Esophagus muscularis mucosa (tissue), 4 donors: ENCODE measurements around the gene FA2H.

Experiments used
- CTCF ChIP-seq, 3 experiments: fragments of 200-600 bp in 2 of 3; fragments of 450-650 bp in 1 of 3; sonication (generic) in 2 of 3; IDR thresholded peaks; one replicate each; pipeline ENCODE4 v1.5.1; 2017 to 2019; ENCODE audit warnings: antibody characterized with exemption in 3 of 3, mild to moderate bottlenecking in 2 of 3, moderate library complexity in 1 of 3
- EP300 ChIP-seq: sonication (generic); formaldehyde crosslinking; IDR thresholded peaks from one replicate; pipeline ENCODE4 v1.6.1; 2017; ENCODE audit warnings: antibody characterized with exemption
- POLR2A ChIP-seq: fragments of 450-650 bp; IDR thresholded peaks from one replicate; pipeline ENCODE4 v1.6.1; 2017; ENCODE audit warnings: antibody characterized with exemption, moderate library complexity, mild to moderate bottlenecking, low read depth
- POLR2AphosphoS5 ChIP-seq, 2 donors: sonication (generic); formaldehyde crosslinking; IDR thresholded peaks; one replicate each; pipeline ENCODE4 v1.6.1; 2017; ENCODE audit warnings: antibody characterized with exemption in 2 of 2

- TF ChIP-seq CTCF (IDR thresholded peaks at IDR 0.05) = no peak
- no peak for TF ChIP-seq POLR2AphosphoS5 (IDR thresholded peaks at IDR 0.05)
- TF ChIP-seq POLR2A = no peak
- TF ChIP-seq EP300 = no peak
Measured at GRCh38 chr16:74797414-74797813, 22.8 kb upstream of the FA2H start.
